SK-N-SH (cell line): ENCODE data around the gene PNPLA2. TPM values are rescaled to one million over a fixed set of nuclear protein-coding genes. Genes with fewer than 3 reads are reported as not detected.

Experiments
- CTCF ChIA-PET: fragments of 300-600, 350-600 bp; formaldehyde crosslinking; extraction: SDS; loops from one replicate; lab custom pipeline; 2021; lab: Yijun Ruan, JAX
- POLR2A ChIA-PET: fragments of 350-600 bp; sonication (Branson Sonifier 250); formaldehyde crosslinking; extraction: SDS; loops from one replicate; lab custom pipeline; 2020; ENCODE audit warnings: antibody characterized with exemption, inconsistent platforms; lab: Yijun Ruan, JAX
- DNase-seq: peaks from one replicate; pipeline ENCODE4 v3.0.0; 2012
- H2AFZ ChIP-seq: fragments of 200-600 bp; sonication (generic); 2 replicates; pipeline ENCODE4 v1.8.1; 2016; ENCODE audit warnings: antibody characterized with exemption, mild to moderate bottlenecking, low read depth
- H3F3A ChIP-seq: fragments of 200-600 bp; sonication (generic); replicated peaks from 2 replicates; pipeline ENCODE3; 2016; ENCODE audit warnings: antibody characterized with exemption, mild to moderate bottlenecking; ENCODE audit not compliant: insufficient read depth
- H3K27ac ChIP-seq, 2 experiments: fragments of 200-500 bp in 1 of 2; fragments of 200-600 bp in 1 of 2; sonication (Bioruptor generic) in 1 of 2; sonication (generic), shearing (Covaris generic) in 1 of 2; 2 replicates each; pipeline versions ENCODE4 v1.5.1 to v1.6.1; 2014 to 2016; ENCODE audit warnings: low read depth in 2 of 2, inconsistent platforms in 1 of 2, low read length in 1 of 2, mild to moderate bottlenecking in 1 of 2, mixed read lengths in 1 of 2
- H3K27me3 ChIP-seq: fragments of 200-600 bp; sonication (generic), shearing (Covaris generic); 2 replicates; pipeline ENCODE4 v1.6.1; 2016; ENCODE audit warnings: mixed run types; ENCODE audit not compliant: insufficient read depth
- H3K36me3 ChIP-seq, 2 experiments: fragments of 200-500 bp in 1 of 2; fragments of 200-600 bp in 1 of 2; sonication (Bioruptor generic) in 1 of 2; sonication (generic) in 1 of 2; replicated peaks in 1 of 2; 2 replicates each; pipeline versions ENCODE3 to v1.5.1; 2014 to 2016; ENCODE audit warnings: low read length in 1 of 2, mild to moderate bottlenecking in 1 of 2; ENCODE audit not compliant: insufficient read depth in 2 of 2, control insufficient read depth in 1 of 2
- H3K4me1 ChIP-seq, 2 experiments: fragments of 200-500 bp in 1 of 2; fragments of 200-600 bp in 1 of 2; sonication (Bioruptor generic) in 1 of 2; sonication (generic), shearing (Covaris generic) in 1 of 2; 2 replicates each; pipeline versions ENCODE4 v1.5.1 to v1.6.1; 2014 to 2016; ENCODE audit warnings: low read depth in 1 of 2, low read length in 1 of 2, mixed run types in 1 of 2; ENCODE audit not compliant: insufficient read depth in 2 of 2, control insufficient read depth in 1 of 2
- H3K4me2 ChIP-seq: fragments of 200-600 bp; sonication (generic), shearing (Covaris generic); 2 replicates; pipeline ENCODE4 v1.6.1; 2017; ENCODE audit warnings: mixed run types
- H3K4me3 ChIP-seq, 2 experiments: fragments of 200-500 bp in 1 of 2; fragments of 200-600 bp in 1 of 2; sonication (Bioruptor generic) in 1 of 2; sonication (generic), shearing (Covaris generic) in 1 of 2; 2 replicates each; pipeline versions ENCODE4 v1.5.1 to v1.8.1; 2014 to 2016; ENCODE audit warnings: low read depth in 2 of 2, inconsistent platforms in 1 of 2, low read length in 1 of 2, mild to moderate bottlenecking in 1 of 2, mixed read lengths in 1 of 2, moderate library complexity in 1 of 2
- H3K79me2 ChIP-seq: fragments of 200-600 bp; sonication (generic); 2 replicates; pipeline ENCODE4 v1.8.1; 2017; ENCODE audit warnings: mild to moderate bottlenecking; ENCODE audit not compliant: insufficient read depth
- H3K9ac ChIP-seq: fragments of 200-600 bp; sonication (generic); 2 replicates; pipeline ENCODE4 v1.6.1; 2017; ENCODE audit warnings: mixed run types
- H3K9me2 ChIP-seq: fragments of 200-600 bp; sonication (generic); 2 replicates; pipeline ENCODE4 v1.6.1; 2017; ENCODE audit warnings: mixed run types
- H3K9me3 ChIP-seq: fragments of 200-600 bp; sonication (generic); 2 replicates; pipeline ENCODE4 v1.6.1; 2017; ENCODE audit warnings: mixed run types, mild to moderate bottlenecking, moderate library complexity
- H4K20me1 ChIP-seq: fragments of 200-600 bp; sonication (generic); 2 replicates; pipeline ENCODE4 v1.6.1; 2017; ENCODE audit warnings: mild to moderate bottlenecking, mixed run types; ENCODE audit not compliant: insufficient read depth
- CHD2 ChIP-seq: fragments of 150-350 bp; IDR thresholded peaks from 2 replicates; pipeline ENCODE4 v1.6.1; 2018; ENCODE audit warnings: low read length; ENCODE audit not compliant: partially characterized antibody
- ELF1 ChIP-seq: IDR thresholded peaks from 2 replicates; pipeline ENCODE4 v1.4.0; 2012
- EP300 ChIP-seq, 2 experiments: IDR thresholded peaks; 2 replicates each; pipeline versions ENCODE4 v1.4.0 to v1.6.1; 2012; ENCODE audit warnings: borderline replicate concordance in 1 of 2, low read depth in 1 of 2, low read length in 1 of 2
- FOXJ3 ChIP-seq: sonication (generic); formaldehyde crosslinking; IDR thresholded peaks from 2 replicates; pipeline ENCODE4 v1.5.1; 2020; ENCODE audit warnings: mild to moderate bottlenecking, missing genetic modification reagents
- FOXM1 ChIP-seq: IDR thresholded peaks from 2 replicates; pipeline ENCODE4 v1.4.0; 2012; ENCODE audit warnings: low read depth, mild to moderate bottlenecking
- GATA2 ChIP-seq: sonication (generic); formaldehyde crosslinking; IDR thresholded peaks from 2 replicates; pipeline ENCODE4 v1.5.0; 2020; ENCODE audit warnings: mild to moderate bottlenecking, missing genetic modification reagents
- NRF1 ChIP-seq: IDR thresholded peaks from 2 replicates; pipeline ENCODE4 v1.6.1; 2012; ENCODE audit warnings: low read depth, mild to moderate bottlenecking, low read length
- POLR2AphosphoS5 ChIP-seq: IDR thresholded peaks from 2 replicates; pipeline ENCODE4 v1.6.1; 2012; ENCODE audit warnings: low read depth, low read length
- RFX5 ChIP-seq: IDR thresholded peaks from 2 replicates; pipeline ENCODE4 v1.6.1; 2012; ENCODE audit warnings: mild to moderate bottlenecking, improper control_type of control experiment, low read length
- SIN3A ChIP-seq: IDR thresholded peaks from 2 replicates; pipeline ENCODE4 v1.6.1; 2012; ENCODE audit warnings: low read depth, mild to moderate bottlenecking, low read length, moderate library complexity, borderline replicate concordance
- TEAD4 ChIP-seq: IDR thresholded peaks from 2 replicates; pipeline ENCODE4 v1.4.0; 2012; ENCODE audit warnings: mild to moderate bottlenecking, borderline replicate concordance; ENCODE audit not compliant: insufficient read depth
- YY1 ChIP-seq: IDR thresholded peaks from 2 replicates; pipeline ENCODE4 v1.4.0; 2012; ENCODE audit warnings: low read depth, mild to moderate bottlenecking
- WGBS: methylation state at CpG from one replicate; pipeline ENCODE4 v1.1.6; 2017; ENCODE audit warnings: low lambda C conversion rate; 5-methylcytosine and 5-hydroxymethylcytosine counted together
- polyA plus RNA-seq, 3 experiments: library from polyadenylated mRNA; depleted of rRNA; stranded (reverse); fragments of >200 nt; gene quantifications; 2 replicates each; pipeline ENCODE4 v1.2.3, GENCODE V29; 2012
- TF ChIP-seq, protein P1 (sequence below): fragments of 150-350 bp; IDR thresholded peaks from 2 replicates; pipeline ENCODE4 v1.6.1; 2016; ENCODE audit warnings: mild to moderate bottlenecking, low read depth, low read length
- TF ChIP-seq, protein P2 (sequence below): fragments of 200-600 bp; sonication (generic); IDR thresholded peaks from 2 replicates; pipeline ENCODE4 v1.6.1; 2017; ENCODE audit warnings: antibody characterized with exemption, mild to moderate bottlenecking, moderate library complexity
- TF ChIP-seq, protein P3 (sequence below): IDR thresholded peaks from 2 replicates; pipeline ENCODE4; 2012
- TF ChIP-seq, protein P4 (sequence below): IDR thresholded peaks from 2 replicates; pipeline ENCODE4 v1.4.0; 2012; ENCODE audit warnings: low read depth, borderline replicate concordance

PNPLA2 gene
- polyA plus RNA-seq, 1 of the 3 experiments (the other 2 are of a cell fraction), result 60.3 TPM

DNA sequence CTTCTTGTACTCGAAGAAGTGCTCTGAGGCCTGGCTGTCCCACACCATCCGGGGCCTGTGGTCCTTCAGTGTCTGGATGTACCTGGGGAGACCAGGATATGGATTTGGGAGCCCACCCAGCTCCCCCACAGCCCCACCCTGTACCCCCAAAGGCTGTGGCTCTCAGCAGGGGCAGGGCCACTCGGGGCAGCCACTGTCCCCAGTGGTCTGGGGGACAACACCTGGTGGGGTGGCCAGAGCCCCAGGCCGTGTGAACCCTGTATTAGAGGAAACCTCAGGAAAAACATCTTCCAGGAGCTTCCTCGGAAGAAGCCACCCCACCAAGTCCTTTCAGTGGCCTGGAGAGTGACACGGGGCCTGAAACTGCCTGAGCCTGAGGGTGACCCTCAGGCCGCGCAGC, 51.7 kb downstream of the PNPLA2 start (continued):
- TF ChIP-seq, protein P1, sequence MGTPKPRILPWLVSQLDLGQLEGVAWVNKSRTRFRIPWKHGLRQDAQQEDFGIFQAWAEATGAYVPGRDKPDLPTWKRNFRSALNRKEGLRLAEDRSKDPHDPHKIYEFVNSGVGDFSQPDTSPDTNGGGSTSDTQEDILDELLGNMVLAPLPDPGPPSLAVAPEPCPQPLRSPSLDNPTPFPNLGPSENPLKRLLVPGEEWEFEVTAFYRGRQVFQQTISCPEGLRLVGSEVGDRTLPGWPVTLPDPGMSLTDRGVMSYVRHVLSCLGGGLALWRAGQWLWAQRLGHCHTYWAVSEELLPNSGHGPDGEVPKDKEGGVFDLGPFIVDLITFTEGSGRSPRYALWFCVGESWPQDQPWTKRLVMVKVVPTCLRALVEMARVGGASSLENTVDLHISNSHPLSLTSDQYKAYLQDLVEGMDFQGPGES, result no peak
- TF ChIP-seq, protein P2, sequence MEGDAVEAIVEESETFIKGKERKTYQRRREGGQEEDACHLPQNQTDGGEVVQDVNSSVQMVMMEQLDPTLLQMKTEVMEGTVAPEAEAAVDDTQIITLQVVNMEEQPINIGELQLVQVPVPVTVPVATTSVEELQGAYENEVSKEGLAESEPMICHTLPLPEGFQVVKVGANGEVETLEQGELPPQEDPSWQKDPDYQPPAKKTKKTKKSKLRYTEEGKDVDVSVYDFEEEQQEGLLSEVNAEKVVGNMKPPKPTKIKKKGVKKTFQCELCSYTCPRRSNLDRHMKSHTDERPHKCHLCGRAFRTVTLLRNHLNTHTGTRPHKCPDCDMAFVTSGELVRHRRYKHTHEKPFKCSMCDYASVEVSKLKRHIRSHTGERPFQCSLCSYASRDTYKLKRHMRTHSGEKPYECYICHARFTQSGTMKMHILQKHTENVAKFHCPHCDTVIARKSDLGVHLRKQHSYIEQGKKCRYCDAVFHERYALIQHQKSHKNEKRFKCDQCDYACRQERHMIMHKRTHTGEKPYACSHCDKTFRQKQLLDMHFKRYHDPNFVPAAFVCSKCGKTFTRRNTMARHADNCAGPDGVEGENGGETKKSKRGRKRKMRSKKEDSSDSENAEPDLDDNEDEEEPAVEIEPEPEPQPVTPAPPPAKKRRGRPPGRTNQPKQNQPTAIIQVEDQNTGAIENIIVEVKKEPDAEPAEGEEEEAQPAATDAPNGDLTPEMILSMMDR, result no peak
- TF ChIP-seq, all 33 proteins: peak for 0

DNA sequence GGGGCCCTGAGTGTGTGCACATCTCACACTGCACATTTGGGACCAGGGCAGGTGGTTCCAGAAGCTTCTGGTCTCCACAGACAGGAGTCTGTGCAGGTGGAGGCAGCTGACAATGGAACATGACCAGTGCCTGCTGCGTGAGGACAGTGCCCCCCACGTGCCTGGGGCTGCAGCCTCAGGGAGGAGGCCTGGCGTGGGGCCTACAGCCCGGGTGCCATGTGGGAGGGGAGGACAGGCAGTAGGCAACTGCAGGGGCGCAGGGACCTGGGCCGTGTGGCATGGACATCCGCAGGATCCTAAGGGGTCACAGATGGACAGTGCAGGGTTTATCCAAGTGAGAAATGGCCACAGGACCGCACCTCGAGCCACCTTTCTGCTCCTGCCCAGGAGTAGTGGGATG, 52.8 kb downstream of the PNPLA2 start:
- H3K4me1 ChIP-seq, result peaks cover 0 to 2% of the 10 kb centered on the region in 2 experiments; a peak in 1 of 4 replicates
- no peak for DNase-seq
- WGBS, result 77% methylated on average over 8 of the region's 9 CpGs
- TF ChIP-seq, protein P3, sequence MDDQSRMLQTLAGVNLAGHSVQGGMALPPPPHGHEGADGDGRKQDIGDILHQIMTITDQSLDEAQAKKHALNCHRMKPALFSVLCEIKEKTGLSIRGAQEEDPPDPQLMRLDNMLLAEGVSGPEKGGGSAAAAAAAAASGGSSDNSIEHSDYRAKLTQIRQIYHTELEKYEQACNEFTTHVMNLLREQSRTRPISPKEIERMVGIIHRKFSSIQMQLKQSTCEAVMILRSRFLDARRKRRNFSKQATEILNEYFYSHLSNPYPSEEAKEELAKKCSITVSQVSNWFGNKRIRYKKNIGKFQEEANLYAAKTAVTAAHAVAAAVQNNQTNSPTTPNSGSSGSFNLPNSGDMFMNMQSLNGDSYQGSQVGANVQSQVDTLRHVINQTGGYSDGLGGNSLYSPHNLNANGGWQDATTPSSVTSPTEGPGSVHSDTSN, result no peak
- TF ChIP-seq GATA2 (CRISPR knock-in tag) (no peak), NRF1 (no peak), ELF1 (no peak), FOXJ3 (CRISPR knock-in tag) (no peak), EP300 (IDR thresholded peaks at IDR 0.05; ENCODE audit: borderline replicate concordance in 1 of 2, low read depth in 1 of 2, low read length in 1 of 2) (no peak), RFX5 (no peak), SIN3A (no peak), POLR2AphosphoS5 (no peak), FOXM1 (no peak), CHD2 (no peak), YY1 (no peak), TEAD4 (no peak)
- TF ChIP-seq, protein P4, sequence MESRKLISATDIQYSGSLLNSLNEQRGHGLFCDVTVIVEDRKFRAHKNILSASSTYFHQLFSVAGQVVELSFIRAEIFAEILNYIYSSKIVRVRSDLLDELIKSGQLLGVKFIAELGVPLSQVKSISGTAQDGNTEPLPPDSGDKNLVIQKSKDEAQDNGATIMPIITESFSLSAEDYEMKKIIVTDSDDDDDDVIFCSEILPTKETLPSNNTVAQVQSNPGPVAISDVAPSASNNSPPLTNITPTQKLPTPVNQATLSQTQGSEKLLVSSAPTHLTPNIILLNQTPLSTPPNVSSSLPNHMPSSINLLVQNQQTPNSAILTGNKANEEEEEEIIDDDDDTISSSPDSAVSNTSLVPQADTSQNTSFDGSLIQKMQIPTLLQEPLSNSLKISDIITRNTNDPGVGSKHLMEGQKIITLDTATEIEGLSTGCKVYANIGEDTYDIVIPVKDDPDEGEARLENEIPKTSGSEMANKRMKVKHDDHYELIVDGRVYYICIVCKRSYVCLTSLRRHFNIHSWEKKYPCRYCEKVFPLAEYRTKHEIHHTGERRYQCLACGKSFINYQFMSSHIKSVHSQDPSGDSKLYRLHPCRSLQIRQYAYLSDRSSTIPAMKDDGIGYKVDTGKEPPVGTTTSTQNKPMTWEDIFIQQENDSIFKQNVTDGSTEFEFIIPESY, result no peak
- TF ChIP-seq, all 33 proteins: peak for 0
- POLR2A ChIA-PET, result interaction anchor here (1.4 kb wide), 1 partner anchor 12 kb away, joined by 4 read pairs; no protein-coding TSS in a partner anchor
- no peaks in the 10 kb centered on the region for H3K27me3 ChIP-seq
- H3K27ac ChIP-seq, result no peak overlapping the region
- H4K20me1 ChIP-seq, result peaks cover 7% of the 10 kb centered on the region; the same call in 1 of the 2 replicates
- no peak overlapping the region for H2AFZ ChIP-seq
- no peak overlapping the region for H3K4me3 ChIP-seq
- H3K4me2 ChIP-seq, result no peak overlapping the region
- H3K9ac ChIP-seq, result no peak overlapping the region
- CTCF ChIA-PET, result interaction anchor here (0.7 to 2.5 kb wide), 3 partner anchors 22 to 27 kb away, joined by 3 to 8 read pairs (median 5); no protein-coding TSS in a partner anchor
- H3K9me2 ChIP-seq, result no peaks in the 10 kb centered on the region
- peaks cover 0 to 3% of the 10 kb centered on the region in 2 experiments for H3K36me3 ChIP-seq
- H3K9me3 ChIP-seq, result no peaks in the 10 kb centered on the region
- H3K79me2 ChIP-seq, result no peaks in the 10 kb centered on the region
- peaks cover 3% of the 10 kb centered on the region for H3F3A ChIP-seq
